Effector memory CD8-positive, alpha-beta T cell (primary cell): ENCODE data around the gene SLC44A4.
A peak's percentile ranks its signal among the peaks of the same experiment; 100 is the strongest.
"Not testable (repeated sequence)": the region's sequence is repeated elsewhere in the genome, so short reads cannot be mapped to it uniquely, and the experiment has no call there.

Experiments
- ATAC-seq: fragments of 150-1000 bp; cut with Tn5 transposase; replicated peaks from 2 replicates; pipeline ENCODE4 v1.10.0; 2021; ENCODE audit warnings: mild to moderate bottlenecking, moderate library complexity
- DNase-seq, 3 experiments: peaks; one replicate each; pipeline ENCODE4 v3.0.0; 2021
- H3K27ac Mint-ChIP-seq, 2 donors: one replicate each; pipeline ENCODE4 v1.8.0; 2022; ENCODE audit warnings: mild to moderate bottlenecking in 2 of 2, mixed read lengths in 2 of 2, moderate library complexity in 2 of 2
- H3K27me3 Mint-ChIP-seq, 2 donors: one replicate each; pipeline ENCODE4 v1.8.0; 2022; ENCODE audit warnings: mixed read lengths in 2 of 2
- H3K36me3 Mint-ChIP-seq: one replicate; pipeline ENCODE4 v1.8.0; 2022; ENCODE audit warnings: mild to moderate bottlenecking, moderate library complexity, mixed read lengths; ENCODE audit not compliant: insufficient read depth
- H3K4me1 Mint-ChIP-seq, 2 donors: one replicate each; pipeline ENCODE4 v1.8.0; 2022; ENCODE audit warnings: low read depth in 2 of 2, mixed read lengths in 2 of 2
- H3K4me3 Mint-ChIP-seq, 2 donors: one replicate each; pipeline ENCODE4 v1.8.0; 2022; ENCODE audit warnings: mild to moderate bottlenecking in 2 of 2, mixed read lengths in 2 of 2, moderate library complexity in 2 of 2
- H3K9me3 Mint-ChIP-seq, 2 donors: one replicate each; pipeline ENCODE4 v1.8.0; 2022; ENCODE audit warnings: mixed read lengths in 2 of 2

SLC44A4 gene

GRCh38 chr6:31851980-31852718, 26.6 kb downstream of the SLC44A4 start:
- not testable (repeated sequence) for H3K27me3 Mint-ChIP-seq, H3K27ac Mint-ChIP-seq, ATAC-seq, H3K9me3 Mint-ChIP-seq, H3K4me1 Mint-ChIP-seq, DNase-seq, H3K4me3 Mint-ChIP-seq, H3K36me3 Mint-ChIP-seq

- no peaks in the 10 kb centered on the region for H3K4me1 Mint-ChIP-seq
Observed at GRCh38 chr6:31851485-31851832, 27.3 kb downstream of the SLC44A4 start.

GRCh38 chr6:31850765-31851484, 27.9 kb downstream of the SLC44A4 start:
- Mint-ChIP-seq H3K4me1 (no peaks in the 10 kb centered on the region), H3K27me3 (no peaks in the 10 kb centered on the region), H3K36me3 (peaks cover 2% of the 10 kb centered on the region), H3K9me3 (no peaks in the 10 kb centered on the region), H3K4me3 (no peak overlapping the region), H3K27ac (no peak overlapping the region)
- ATAC-seq (no peak), DNase-seq (no peak)

More at GRCh38 chr6:31851485-31851832, 27.3 kb downstream of the SLC44A4 start:
- DNase-seq (no peak), ATAC-seq (no peak)
- Mint-ChIP-seq H3K27ac (no peak overlapping the region), H3K4me3 (no peak overlapping the region), H3K27me3 (no peaks in the 10 kb centered on the region), H3K36me3 (peaks cover 2% of the 10 kb centered on the region), H3K9me3 (no peaks in the 10 kb centered on the region)

- DNase-seq (no peak), ATAC-seq (no peak)
- Mint-ChIP-seq H3K9me3 (no peaks in the 10 kb centered on the region), H3K36me3 (peaks cover 10% of the 10 kb centered on the region), H3K27me3 (no peaks in the 10 kb centered on the region), H3K27ac (peak overlapping the region in 1 of 2 donors; percentile 55), H3K4me3 (no peak overlapping the region), H3K4me1 (no peaks in the 10 kb centered on the region)
Observed at GRCh38 chr6:31847276-31847978, 31.4 kb downstream of the SLC44A4 start.

- Mint-ChIP-seq H3K36me3 (peaks cover 35% of the 10 kb centered on the region), H3K4me3 (no peak overlapping the region), H3K27ac (no peak overlapping the region), H3K9me3 (no peaks in the 10 kb centered on the region), H3K4me1 (no peaks in the 10 kb centered on the region), H3K27me3 (no peaks in the 10 kb centered on the region)
- DNase-seq (no peak), ATAC-seq (no peak)
Observed at GRCh38 chr6:31844507-31844906, 34.3 kb downstream of the SLC44A4 start.

GRCh38 chr6:31842053-31842452, 36.7 kb downstream of the SLC44A4 start:
- Mint-ChIP-seq H3K27me3 (no peaks in the 10 kb centered on the region), H3K9me3 (no peaks in the 10 kb centered on the region), H3K4me1 (peaks cover 6 to 7% of the 10 kb centered on the region in 2 donors), H3K4me3 (no peak overlapping the region), H3K27ac (peak overlapping the region; percentile 51 to 81), H3K36me3 (peaks cover 60% of the 10 kb centered on the region)
- DNase-seq (no peak), ATAC-seq (no peak)

GRCh38 chr6:31839779-31840126, 39.0 kb downstream of the SLC44A4 start:
- H3K4me3 Mint-ChIP-seq, ATAC-seq: not testable (repeated sequence)

GRCh38 chr6:31838968-31839367, 39.8 kb downstream of the SLC44A4 start:
- peak overlapping the region in 1 of 2 donors; percentile 99 for H3K27ac Mint-ChIP-seq
- peaks cover 26 to 29% of the 10 kb centered on the region in 2 donors for H3K4me1 Mint-ChIP-seq
- H3K27me3 Mint-ChIP-seq: no peaks in the 10 kb centered on the region
- H3K9me3 Mint-ChIP-seq: no peaks in the 10 kb centered on the region
- H3K36me3 Mint-ChIP-seq: peaks cover 79% of the 10 kb centered on the region
- ATAC-seq (no peak), DNase-seq (no peak)
- peak overlapping the region in 1 of 2 donors; percentile 93 for H3K4me3 Mint-ChIP-seq

More at GRCh38 chr6:31839779-31840126, 39.0 kb downstream of the SLC44A4 start:
- not testable (repeated sequence) for H3K27me3 Mint-ChIP-seq, H3K9me3 Mint-ChIP-seq, DNase-seq
- peaks cover 24 to 27% of the 10 kb centered on the region in 2 donors for H3K4me1 Mint-ChIP-seq
- peaks cover 76% of the 10 kb centered on the region for H3K36me3 Mint-ChIP-seq
- H3K27ac Mint-ChIP-seq: peak overlapping the region in 1 of 2 donors; percentile 35

- not testable (repeated sequence) for H3K9me3 Mint-ChIP-seq, H3K27me3 Mint-ChIP-seq, ATAC-seq, DNase-seq
- Mint-ChIP-seq H3K4me3 (peak overlapping the region; percentile 85 to 93), H3K36me3 (peaks cover 81% of the 10 kb centered on the region), H3K4me1 (peaks cover 26 to 29% of the 10 kb centered on the region in 2 donors), H3K27ac (peak overlapping the region; percentile 99 to 100)
Observed at GRCh38 chr6:31838114-31838553, 40.7 kb downstream of the SLC44A4 start.

- no peak for ATAC-seq
- Mint-ChIP-seq H3K27ac (peak overlapping the region; percentile 99 to 100), H3K9me3 (no peaks in the 10 kb centered on the region), H3K27me3 (no peaks in the 10 kb centered on the region), H3K36me3 (peaks cover 81% of the 10 kb centered on the region), H3K4me1 (peaks cover 26 to 29% of the 10 kb centered on the region in 2 donors), H3K4me3 (peak overlapping the region; percentile 85 to 93)
- DNase-seq: no peak
Observed at GRCh38 chr6:31837369-31838113, 41.3 kb downstream of the SLC44A4 start.

- DNase-seq (no peak), ATAC-seq (no peak)
- H3K4me1 Mint-ChIP-seq: peaks cover 26 to 29% of the 10 kb centered on the region in 2 donors
- no peaks in the 10 kb centered on the region for H3K9me3 Mint-ChIP-seq
- H3K36me3 Mint-ChIP-seq: peaks cover 78% of the 10 kb centered on the region
- peak overlapping the region; percentile 99 to 100 for H3K27ac Mint-ChIP-seq
- H3K27me3 Mint-ChIP-seq: no peaks in the 10 kb centered on the region
- peak overlapping the region; percentile 85 to 93 for H3K4me3 Mint-ChIP-seq
Observed at GRCh38 chr6:31836474-31837368, 42.1 kb downstream of the SLC44A4 start.

GRCh38 chr6:31836047-31836473, 42.7 kb downstream of the SLC44A4 start:
- Mint-ChIP-seq H3K27me3 (no peaks in the 10 kb centered on the region), H3K9me3 (no peaks in the 10 kb centered on the region), H3K4me1 (peaks cover 26 to 29% of the 10 kb centered on the region in 2 donors), H3K4me3 (peak overlapping the region; percentile 85 to 93), H3K36me3 (peaks cover 71% of the 10 kb centered on the region), H3K27ac (peak overlapping the region; percentile 99 to 100)
- ATAC-seq (no peak), DNase-seq (no peak)
